K562 (cell line): ENCODE data around the gene RPP21.

ENCODE experiments used
- CTCF ChIP-seq, 3 experiments: IDR thresholded peaks in 2 of 3; conservative IDR thresholded peaks in 1 of 3; 2 replicates each; pipeline ENCODE4 v1.5.1; 2011 to 2012; ENCODE audit warnings: low read length in 3 of 3, mild to moderate bottlenecking in 3 of 3, control low read depth in 2 of 3, improper control_type of control experiment in 1 of 3, inconsistent platforms in 1 of 3, low read depth in 1 of 3, mixed read lengths in 1 of 3, moderate library complexity in 1 of 3; ENCODE audit not compliant: insufficient read depth in 2 of 3
- MAFF ChIP-seq: IDR thresholded peaks from 2 replicates; pipeline ENCODE4 v1.6.1; 2012; ENCODE audit warnings: low read length, improper control_type of control experiment
- POLR3G ChIP-seq: IDR thresholded peaks from 2 replicates; pipeline ENCODE4 v1.6.1; 2011; ENCODE audit not compliant: insufficient read length, insufficient replicate concordance; ENCODE audit errors: extremely low read depth
- VEZF1 ChIP-seq: fragments of 200-800 bp; sonication (Bioruptor generic); IDR thresholded peaks from 2 replicates; pipeline ENCODE4 v1.6.1; 2017; ENCODE audit warnings: missing genetic modification characterization, missing compliant biosample characterization

DNA sequence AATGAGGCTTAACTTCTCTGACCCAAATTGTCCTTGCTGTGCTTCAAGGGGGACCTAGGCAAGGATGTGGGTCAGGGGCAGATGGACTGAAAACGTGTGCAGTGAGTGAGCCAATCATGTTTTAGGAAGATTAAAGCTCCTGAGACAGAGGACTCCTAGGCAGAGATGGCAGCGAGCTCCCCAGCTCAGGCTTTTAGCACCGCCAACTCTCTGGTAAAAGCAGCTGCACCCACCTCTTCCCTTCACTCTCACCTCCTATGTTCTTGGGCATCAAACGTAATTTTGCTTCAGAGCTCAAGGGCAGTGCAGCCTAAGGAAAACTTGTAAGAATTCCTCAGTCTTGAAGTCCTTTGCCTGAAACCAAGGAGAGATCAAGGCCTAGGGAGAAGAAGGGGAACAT lies 10.3 kb downstream of the RPP21 start:
- TF ChIP-seq VEZF1 (no peak), CTCF (IDR thresholded peaks at IDR 0.05 in 2 of 3, conservative IDR thresholded peaks at IDR 0.05 in 1 of 3; ENCODE audit: insufficient read depth in 2 of 3, low read depth in 1 of 3, low read length in 3 of 3) (no peak), MAFF (no peak), POLR3G (no peak)
